GM19372 (cell line): ENCODE results near the gene ANKHD1.
"Not testable (repeated sequence)": the region's sequence is repeated elsewhere in the genome, so short reads cannot be mapped to it uniquely, and the experiment has no call there.

Experiments used
- ATAC-seq: cut with Tn5 transposase; IDR thresholded peaks from one replicate; pipeline ENCODE4 v1.9.1; 2021; ENCODE audit warnings: mild to moderate bottlenecking, low read depth, moderate library complexity; ENCODE audit not compliant: unreplicated experiment

Gene ANKHD1

DNA sequence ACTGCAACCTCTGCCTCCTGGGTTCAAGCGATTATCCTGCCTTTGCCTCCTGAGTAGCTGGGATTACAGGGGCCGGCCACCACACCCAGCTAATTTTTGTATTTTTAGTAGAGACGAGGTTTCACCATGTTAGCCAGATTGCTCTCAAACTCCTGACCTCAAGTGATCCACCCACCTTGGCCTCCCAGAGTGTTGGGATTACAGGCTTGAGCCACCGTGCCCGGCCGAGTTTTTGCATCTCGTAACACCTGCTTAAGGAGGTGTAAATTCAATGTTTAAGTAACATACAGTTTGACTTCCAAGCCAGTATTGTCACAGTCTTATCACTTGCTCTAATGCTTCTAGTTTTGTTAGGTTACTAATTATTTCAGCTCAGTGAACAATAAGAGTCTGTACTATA, 19.7 kb downstream of the ANKHD1 start:
- ATAC-seq, result not testable (repeated sequence)

DNA sequence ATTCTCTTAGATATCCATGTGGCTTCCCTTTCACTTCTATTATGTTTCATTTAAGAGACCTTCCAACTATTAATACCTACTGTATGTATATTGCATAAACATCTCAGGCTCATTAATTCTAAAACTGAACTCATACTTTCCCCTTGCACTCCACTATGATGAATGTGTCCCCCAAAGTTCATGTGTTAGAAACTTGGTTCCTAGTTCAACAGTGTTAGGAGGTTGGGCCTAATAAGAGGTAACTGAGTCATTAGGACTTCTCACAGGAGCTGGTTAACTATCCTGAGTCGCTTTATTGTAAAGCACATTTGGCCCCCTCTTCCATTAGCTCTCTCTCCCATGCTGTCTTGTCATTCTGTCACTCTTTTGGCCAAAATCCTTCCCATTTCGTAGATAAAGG, 22.0 kb downstream of the ANKHD1 start:
- ATAC-seq, result no peak

DNA sequence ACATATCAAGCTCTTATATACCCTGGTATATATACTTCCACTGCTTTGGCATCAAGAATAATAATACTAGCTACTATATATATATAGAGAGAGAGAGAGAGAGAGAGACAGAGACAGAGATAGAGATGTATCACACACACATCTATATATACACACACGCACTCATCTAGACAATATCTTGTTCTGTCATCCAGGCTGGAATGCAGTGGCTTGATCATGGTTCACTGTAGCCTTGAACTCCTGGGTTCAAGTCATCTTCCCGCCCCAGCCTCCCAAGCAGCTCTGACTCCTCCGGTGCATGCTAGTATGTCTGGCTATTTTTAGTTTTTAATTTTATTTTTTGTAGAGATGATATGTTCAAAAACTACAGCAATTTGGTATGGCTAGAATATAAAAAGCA, 22.5 kb downstream of the ANKHD1 start:
- ATAC-seq, result no peak

DNA sequence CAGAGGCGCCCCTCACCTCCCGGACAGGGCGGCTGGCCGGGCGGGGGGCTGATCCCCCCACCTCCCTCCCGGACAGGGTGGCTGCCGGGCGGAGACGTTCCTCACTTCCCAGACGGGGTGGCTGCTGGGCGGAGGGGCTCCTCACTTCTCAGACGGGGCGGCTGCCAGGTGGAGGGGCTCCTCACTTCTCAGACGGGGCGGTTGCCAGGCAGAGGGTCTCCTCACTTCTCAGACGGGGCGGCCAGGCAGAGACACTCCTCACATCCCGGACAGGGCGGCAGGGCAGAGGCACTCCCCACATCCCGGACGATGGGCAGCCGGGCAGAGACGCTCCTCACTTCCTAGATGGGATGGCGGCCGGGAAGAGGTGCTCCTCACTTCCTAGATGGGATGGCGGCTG, 26.1 kb downstream of the ANKHD1 start:
- ATAC-seq, result not testable (repeated sequence)

DNA sequence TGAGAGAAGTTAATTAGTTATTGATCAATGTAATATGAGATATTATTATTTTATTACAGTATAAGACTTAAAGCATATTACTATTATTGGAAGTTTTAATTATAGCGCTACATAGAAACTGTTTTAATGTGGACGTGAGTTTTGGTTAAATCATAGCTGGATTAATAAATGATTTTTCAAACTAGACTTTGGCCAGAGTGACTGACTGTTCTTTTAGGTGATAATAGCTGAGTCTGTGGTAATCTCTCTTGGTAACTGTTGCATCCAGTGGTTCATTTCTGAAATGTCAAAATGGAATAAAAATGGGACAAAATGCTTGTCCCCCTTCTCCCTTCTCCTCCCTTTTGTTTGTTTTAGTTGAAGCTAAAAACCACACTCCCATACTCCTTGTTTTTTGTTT, 28.1 kb downstream of the ANKHD1 start:
- no peak for ATAC-seq

DNA sequence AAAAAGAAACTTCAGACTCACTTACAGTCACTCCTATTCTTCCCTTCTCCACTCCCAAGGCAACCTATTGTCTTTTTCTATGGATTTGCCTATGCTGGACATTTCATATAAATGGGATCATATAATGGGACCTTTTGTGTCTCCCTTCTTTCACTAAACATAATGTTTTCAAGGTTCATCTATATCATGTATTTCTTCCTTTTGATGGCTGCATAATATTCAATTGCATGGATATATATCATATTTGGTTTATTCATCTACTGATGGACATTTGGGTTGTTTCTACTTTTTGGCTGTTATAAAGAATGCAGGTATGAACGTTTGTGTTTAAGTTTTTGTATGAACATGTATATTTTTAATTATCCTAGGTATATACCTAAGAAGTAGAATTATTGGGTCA, 30.6 kb downstream of the ANKHD1 start:
- ATAC-seq, result no peak

DNA sequence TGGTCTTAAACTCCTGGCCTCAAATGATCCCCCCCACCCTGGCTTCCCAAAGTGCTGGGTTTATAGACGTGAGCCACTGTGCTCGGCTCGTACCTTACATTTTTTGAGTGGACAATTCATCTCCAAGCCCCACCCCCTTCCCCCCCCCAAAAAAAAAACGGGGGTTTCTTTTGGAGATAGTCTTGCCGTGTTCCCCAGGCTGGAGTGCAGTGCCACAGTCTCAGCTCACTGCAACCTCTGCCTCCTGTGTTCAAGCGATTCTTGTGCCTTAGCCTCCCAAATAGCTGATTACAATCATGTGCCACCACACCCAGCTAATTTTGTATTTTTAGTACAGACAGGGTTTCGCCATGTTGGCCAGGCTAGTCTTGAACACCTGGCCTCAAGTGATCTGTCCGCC, 31.3 kb downstream of the ANKHD1 start:
- ATAC-seq, result no peak

DNA sequence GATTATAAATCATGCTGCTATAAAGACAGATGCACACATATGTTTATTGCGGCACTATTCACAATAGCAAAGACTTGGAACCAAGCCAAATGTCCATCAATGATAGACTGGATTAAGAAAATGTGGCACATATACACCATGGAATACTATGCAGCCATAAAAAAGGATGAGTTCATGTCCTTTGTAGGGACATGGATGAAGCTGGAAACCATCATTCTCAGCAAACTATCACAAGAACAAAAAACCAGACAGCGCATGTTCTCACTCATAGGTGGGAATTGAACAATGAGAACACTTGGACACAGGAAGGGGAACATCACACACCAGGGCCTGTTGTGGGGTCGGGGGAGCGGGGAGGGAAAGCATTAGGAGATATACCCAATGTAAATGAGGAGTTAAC, 55.7 kb downstream of the ANKHD1 start:
- ATAC-seq, result not testable (repeated sequence)

- no peak for ATAC-seq
Observed at GRCh38 chr5:140466981-140467742, 65.5 kb downstream of the ANKHD1 start.

DNA sequence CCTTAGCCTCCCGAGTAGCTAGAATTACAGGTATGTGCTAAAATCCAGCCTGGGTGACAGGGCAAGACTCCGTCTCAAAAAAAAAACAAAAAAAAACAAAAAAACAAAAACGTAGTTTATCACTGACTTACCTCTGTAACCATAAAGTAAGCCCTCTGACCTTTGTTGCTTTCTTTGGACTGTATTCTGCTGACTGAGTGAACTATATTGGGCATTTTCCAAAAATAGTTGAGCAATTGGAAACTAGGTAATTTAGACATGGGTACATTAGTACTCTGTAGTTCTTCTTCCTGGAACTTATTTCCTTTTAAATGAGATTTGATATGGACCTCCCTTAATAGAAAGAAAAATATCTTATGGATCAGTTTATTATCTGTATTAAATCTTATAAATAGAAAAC, 66.6 kb downstream of the ANKHD1 start:
- no peak for ATAC-seq

- no peak for ATAC-seq
Observed at GRCh38 chr5:140469259-140469658, 67.6 kb downstream of the ANKHD1 start.

GRCh38 chr5:140480310-140481014, 78.8 kb downstream of the ANKHD1 start:
- no peak for ATAC-seq

- ATAC-seq, result no peak
Observed at GRCh38 chr5:140481758-140482157, 80.1 kb downstream of the ANKHD1 start.

GRCh38 chr5:140483055-140483454, 81.4 kb downstream of the ANKHD1 start:
- no peak for ATAC-seq

DNA sequence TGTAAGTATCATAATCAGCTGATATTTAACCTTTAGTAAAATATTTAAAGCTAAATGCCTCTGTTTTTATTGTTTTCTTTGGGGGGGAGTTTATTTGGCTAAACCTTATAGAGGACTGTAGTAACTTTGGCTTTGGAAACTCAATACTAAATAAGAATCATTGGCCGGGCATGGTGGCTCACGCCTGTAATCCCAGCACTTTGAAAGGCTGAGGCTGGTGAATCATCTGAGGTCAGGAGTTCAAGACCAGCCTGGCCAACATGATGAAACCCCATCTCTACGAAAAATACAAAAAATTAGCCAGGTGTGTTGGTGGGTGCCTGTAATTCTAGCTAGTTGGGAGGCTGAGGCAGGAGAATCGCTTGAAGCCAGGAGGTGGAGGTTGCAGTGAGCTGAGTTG, 86.5 kb downstream of the ANKHD1 start:
- ATAC-seq, result not testable (repeated sequence)

DNA sequence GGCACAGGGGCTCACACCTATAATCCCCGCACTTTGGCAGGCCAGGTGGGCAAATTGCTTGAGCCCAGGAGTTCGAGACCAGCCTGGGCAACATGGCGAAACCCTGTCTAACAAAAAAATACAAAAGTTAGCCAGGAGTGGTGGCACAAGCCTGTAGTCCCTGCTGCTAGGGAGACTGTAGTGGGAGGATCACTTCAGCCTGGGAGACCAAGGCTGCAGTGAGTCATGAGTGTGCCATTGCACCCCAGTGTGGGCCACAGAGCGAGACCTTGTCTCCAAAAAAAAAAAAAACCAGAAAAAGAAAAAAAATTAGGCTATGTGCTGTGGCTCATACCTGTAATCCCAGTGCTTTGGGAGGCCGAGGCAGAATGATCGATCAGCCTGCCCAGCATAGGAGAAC, 87.3 kb downstream of the ANKHD1 start:
- ATAC-seq, result no peak

GRCh38 chr5:140497897-140498296, 96.3 kb downstream of the ANKHD1 start:
- ATAC-seq, result no peak

GRCh38 chr5:140498591-140498990, 97.0 kb downstream of the ANKHD1 start:
- no peak for ATAC-seq

GRCh38 chr5:140502834-140503233, 101.2 kb downstream of the ANKHD1 start:
- ATAC-seq, result no peak

- ATAC-seq, result no peak
Observed at GRCh38 chr5:140509898-140510297, 108.3 kb downstream of the ANKHD1 start.

DNA sequence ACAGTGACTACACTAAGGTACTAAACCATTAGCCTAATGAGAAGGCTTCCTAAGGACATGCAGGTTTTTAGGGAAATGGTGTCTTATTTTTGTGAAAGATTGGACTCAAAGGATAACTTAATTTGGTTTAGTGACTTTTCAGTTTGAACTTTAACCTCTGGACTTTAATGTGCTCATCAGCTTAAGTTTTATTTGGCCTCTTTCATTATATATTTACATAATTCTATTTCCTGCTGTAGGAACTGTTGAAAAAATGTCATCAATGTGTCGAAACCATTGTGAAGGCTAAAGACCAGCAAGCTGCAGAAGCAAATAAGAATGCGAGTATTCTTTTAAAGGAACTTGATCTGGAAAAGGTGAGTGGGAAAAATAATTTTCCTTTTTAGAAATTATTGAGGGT, 111.5 kb downstream of the ANKHD1 start:
- no peak for ATAC-seq

DNA sequence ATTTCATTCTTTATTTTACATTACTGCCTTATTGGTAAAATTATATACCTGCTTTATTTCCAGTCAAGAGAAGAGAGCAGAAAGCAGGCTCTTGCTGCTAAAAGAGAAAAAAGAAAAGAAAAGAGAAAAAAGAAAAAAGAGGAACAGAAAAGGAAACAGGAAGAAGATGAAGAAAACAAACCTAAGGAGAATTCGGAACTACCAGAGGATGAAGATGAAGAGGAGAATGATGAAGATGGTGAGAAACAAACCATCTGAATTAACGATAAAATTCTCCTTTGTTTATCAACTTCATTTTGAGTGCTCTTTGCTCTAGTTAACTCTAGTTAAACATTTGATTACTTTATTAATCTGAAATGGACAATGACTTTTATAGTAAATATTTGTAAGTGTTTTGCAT, 122.4 kb downstream of the ANKHD1 start:
- no peak for ATAC-seq
